Measurements from ENCODE around the gene TNFRSF1B.

The TNFRSF1B gene

DNA sequence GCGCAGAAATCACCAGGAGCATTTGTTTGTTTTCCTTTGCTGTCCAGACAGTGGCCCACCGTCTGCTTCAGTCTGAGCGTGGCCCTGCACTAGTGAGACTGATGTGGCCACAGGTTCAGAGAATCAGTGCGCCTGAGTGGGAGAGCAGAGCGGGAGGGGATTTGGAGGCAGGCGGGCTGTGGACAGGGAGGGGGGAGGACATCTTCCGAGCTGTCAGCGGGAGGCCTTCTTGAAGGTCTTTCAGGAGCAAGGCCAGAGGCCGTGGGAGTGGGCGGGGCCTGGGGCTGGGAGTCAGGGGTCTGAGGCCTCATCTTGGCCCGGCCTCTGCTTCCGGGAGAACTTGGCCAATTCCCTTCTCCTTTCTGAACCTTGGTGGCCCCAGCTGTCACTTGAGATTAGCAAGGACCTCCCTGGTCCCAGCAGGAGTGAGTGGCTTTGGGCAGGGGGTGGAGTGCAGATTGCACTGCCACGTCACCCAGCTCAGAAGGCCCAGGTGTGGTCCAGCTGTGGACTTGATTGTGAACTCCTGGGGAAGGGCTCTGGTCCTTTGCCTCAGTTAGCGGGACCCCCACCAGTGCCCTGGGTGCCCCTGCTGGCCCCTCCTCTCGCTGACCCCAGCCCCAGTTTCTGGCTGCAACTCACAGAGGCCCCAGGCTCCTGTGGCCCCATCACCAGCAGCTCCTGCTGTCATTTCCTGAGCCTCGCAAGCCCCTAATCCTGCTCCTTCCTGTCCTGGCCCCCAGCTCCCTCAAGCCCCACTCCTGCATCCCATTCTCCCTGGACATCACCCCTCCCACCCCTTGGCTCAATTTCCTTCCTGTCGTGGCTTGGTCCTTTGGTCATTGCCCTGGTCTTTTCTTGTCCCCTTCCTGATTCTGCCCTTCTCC, 8.4 kb downstream of the TNFRSF1B start:
- TF ChIP-seq EZH2 (IDR thresholded peaks at IDR 0.05) (no peak), POLR2AphosphoS5 (IDR thresholded peaks at IDR 0.05; ENCODE audit: borderline replicate concordance, low read depth, low read length) (no peak), FOXP2 (optimal IDR thresholded peaks at IDR 0.05; ENCODE audit: control extremely low read depth, extremely low read length, insufficient read depth) (no peak)
- H3K9me3 ChIP-seq (ENCODE audit: low read depth, low read length), result no peaks in the 10 kb centered on the region
- no peaks in the 10 kb centered on the region for H3K36me3 ChIP-seq (ENCODE audit: insufficient read depth, low read length)
- no peak overlapping the region for H3K9ac ChIP-seq (ENCODE audit: insufficient read length)
- DNase-seq (ENCODE audit: low read depth, low spot score), result no peak
- no peak overlapping the region for H3K4me3 ChIP-seq
- H3K27ac ChIP-seq, result no peak overlapping the region

DNA sequence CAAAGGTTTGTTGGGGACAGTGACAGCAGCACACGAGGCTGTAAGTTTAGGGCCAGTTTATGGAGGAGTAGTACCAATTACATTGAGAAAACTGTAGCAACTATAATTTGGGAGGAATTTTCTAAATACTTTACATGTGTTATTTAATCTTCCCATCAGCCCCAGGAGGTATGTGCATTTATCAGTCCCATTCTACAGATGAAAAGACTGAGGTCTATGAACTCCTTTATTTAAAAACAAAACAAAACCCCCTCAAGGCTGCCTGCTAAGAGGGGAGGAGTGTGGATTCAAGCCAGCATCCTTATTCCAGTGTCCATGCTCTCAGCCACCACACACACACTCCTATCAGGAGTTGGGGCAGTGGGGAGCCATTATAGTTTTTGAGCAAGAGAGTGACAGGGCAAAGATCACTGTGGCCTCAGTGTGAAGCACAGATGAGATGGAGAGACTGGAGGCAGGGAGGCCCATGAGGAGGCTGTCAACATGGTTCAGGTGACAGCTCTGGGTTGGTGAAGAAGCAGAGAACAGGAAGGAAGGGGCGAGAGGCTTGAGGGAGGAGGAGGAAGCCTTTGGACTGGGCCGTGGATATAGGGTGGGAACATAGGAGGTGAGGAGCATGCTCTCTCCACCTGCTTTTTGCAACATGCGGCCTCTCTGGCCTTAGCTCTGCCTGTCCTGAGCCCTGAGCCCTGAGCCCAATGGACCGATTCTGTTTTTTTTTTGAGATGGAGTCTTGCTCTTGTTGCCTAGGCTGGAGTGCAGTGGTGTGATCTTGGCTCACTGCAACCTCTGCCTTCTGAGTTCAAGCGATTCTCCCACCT, 9.7 kb downstream of the TNFRSF1B start:
- H3K4me3 ChIP-seq, result no peak overlapping the region
- TF ChIP-seq EZH2 (IDR thresholded peaks at IDR 0.05) (no peak), FOXP2 (optimal IDR thresholded peaks at IDR 0.05; ENCODE audit: control extremely low read depth, extremely low read length, insufficient read depth) (no peak), POLR2AphosphoS5 (IDR thresholded peaks at IDR 0.05; ENCODE audit: borderline replicate concordance, low read depth, low read length) (no peak)
- no peaks in the 10 kb centered on the region for H3K9me3 ChIP-seq (ENCODE audit: low read depth, low read length)
- DNase-seq (ENCODE audit: low read depth, low spot score), result no peak
- H3K36me3 ChIP-seq (ENCODE audit: insufficient read depth, low read length), result no peaks in the 10 kb centered on the region
- no peak overlapping the region for H3K27ac ChIP-seq
- no peak overlapping the region for H3K9ac ChIP-seq (ENCODE audit: insufficient read length)

DNA sequence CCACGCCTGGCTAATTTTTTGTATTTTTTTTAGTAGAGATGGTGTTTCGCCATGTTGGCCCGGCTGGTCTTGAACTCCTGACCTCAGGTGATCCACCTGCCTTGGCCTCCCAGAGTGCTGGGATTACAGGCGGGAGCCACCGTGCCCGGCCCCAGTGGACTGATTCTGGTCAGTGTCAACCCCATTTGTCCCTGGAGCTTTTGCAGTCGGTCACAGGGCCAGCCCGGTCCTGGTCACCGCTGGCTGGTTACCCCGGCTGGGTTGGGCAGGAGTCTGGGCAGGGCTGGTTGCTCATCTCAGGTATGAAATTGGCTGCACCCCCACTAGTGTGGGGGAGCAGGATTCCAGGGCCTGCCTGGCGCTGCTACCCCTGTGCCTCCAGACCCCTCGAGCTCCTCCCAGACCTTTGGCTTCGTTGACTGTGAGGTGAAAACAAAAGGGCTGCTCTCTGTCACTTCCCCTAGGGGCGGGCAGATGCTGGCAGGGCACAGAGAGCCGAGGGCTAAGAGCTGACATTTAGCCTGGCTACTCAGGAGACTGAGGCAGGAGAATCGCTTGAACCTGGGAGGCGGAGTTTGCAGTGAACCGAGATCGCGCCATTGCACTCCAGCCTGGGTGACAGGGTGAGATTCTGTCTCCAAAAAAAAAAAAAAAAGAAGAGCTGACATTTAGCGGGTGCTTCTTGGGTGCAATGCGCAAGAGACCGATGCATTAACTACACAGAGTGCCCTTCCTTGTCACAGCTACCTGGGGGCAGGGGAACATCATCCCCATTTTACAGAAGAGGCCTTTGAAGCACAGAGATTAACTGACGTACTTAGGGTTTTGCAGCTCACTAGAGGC, 10.6 kb downstream of the TNFRSF1B start:
- Histone ChIP-seq H3K27ac (no peak overlapping the region), H3K9me3 (ENCODE audit: low read depth, low read length) (no peaks in the 10 kb centered on the region), H3K4me3 (no peak overlapping the region)

DNA sequence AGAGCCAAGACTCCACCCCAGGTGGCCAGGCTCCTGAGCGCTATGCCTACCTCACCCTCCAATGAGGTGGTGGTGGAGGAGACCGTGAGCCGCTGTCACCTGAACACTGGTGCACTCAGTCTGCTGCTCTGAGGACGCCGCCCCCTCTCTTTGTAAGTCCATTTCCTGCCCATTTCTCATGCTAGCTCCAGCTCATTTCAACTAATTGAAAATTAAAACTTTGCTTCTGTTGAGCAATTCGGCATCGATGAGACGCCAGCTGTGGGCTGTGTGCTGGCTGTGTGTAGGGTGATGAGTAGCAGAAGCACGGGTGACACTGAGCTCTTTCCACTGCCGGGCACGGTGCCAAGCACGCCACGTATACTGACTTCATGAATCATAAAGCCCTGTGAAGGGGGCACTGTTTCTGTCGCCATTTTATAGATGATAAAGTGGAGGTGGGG, 11.2 kb downstream of the TNFRSF1B start:
- Histone ChIP-seq H3K36me3 (ENCODE audit: insufficient read depth, low read length) (no peaks in the 10 kb centered on the region), H3K4me3 (no peak overlapping the region), H3K9me3 (ENCODE audit: low read depth, low read length) (no peaks in the 10 kb centered on the region), H3K27ac (no peak overlapping the region), H3K9ac (ENCODE audit: insufficient read length) (no peak overlapping the region)
- TF ChIP-seq EZH2 (IDR thresholded peaks at IDR 0.05), result no peak
- no peak for TF ChIP-seq FOXP2 (optimal IDR thresholded peaks at IDR 0.05; ENCODE audit: control extremely low read depth, extremely low read length, insufficient read depth)
- no peak for TF ChIP-seq POLR2AphosphoS5 (IDR thresholded peaks at IDR 0.05; ENCODE audit: borderline replicate concordance, low read depth, low read length)
- DNase-seq (ENCODE audit: low read depth, low spot score), result no peak

More for the DNA sequence above, 10.6 kb downstream of the TNFRSF1B start:
- DNase-seq (ENCODE audit: low read depth, low spot score), result no peak
- Histone ChIP-seq H3K9ac (ENCODE audit: insufficient read length) (no peak overlapping the region), H3K36me3 (ENCODE audit: insufficient read depth, low read length) (no peaks in the 10 kb centered on the region)
- TF ChIP-seq EZH2 (IDR thresholded peaks at IDR 0.05), result no peak
- TF ChIP-seq FOXP2 (optimal IDR thresholded peaks at IDR 0.05; ENCODE audit: control extremely low read depth, extremely low read length, insufficient read depth), result no peak
- no peak for TF ChIP-seq POLR2AphosphoS5 (IDR thresholded peaks at IDR 0.05; ENCODE audit: borderline replicate concordance, low read depth, low read length)

DNA sequence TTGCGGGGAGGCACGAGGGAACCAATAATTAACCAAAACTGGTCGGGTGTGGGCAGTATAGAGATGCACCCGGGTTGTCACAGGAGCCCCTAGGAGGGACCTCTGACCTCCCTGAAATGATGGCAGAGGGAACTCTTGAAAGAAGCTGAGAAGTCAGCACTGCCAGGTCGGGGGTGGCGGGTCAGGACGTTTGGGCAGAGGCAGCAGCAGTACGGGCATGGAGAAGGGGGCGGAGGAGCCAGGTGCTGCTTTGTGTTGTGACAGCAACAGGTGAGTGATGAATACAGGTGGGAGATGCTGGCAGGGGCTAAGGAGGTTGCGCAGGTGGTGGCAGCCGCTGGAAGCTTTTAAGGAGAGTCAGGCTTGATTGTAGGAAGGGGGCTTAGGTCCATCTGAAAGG, 11.7 kb downstream of the TNFRSF1B start:
- Histone ChIP-seq H3K9me3 (ENCODE audit: low read depth, low read length) (no peaks in the 10 kb centered on the region), H3K27ac (no peak overlapping the region), H3K9ac (ENCODE audit: insufficient read length) (no peak overlapping the region), H3K4me3 (no peak overlapping the region), H3K36me3 (ENCODE audit: insufficient read depth, low read length) (no peaks in the 10 kb centered on the region)
- TF ChIP-seq EZH2 (IDR thresholded peaks at IDR 0.05) (no peak), FOXP2 (optimal IDR thresholded peaks at IDR 0.05; ENCODE audit: control extremely low read depth, extremely low read length, insufficient read depth) (no peak), POLR2AphosphoS5 (IDR thresholded peaks at IDR 0.05; ENCODE audit: borderline replicate concordance, low read depth, low read length) (no peak)
- no peak for DNase-seq (ENCODE audit: low read depth, low spot score)

DNA sequence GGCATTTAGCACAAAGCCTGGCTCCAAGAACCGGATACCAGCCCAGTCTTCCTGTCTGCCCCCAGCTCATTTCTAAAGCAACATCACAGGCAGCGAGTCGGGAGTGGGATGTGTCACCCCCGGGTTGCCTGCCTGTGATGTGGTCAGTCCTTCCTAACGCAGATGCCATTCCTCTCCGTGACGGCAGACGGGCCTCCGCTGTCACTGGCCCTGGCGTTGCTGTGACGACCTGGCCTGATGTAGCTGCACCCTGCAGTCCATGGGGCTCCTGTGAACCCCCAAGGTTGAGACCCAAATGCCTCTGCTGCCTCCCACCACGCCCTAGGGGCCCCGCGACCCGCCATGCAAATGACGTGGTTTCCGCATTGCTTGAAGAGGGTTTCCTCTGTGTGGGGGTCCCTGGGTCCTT, 12.3 kb downstream of the TNFRSF1B start:
- no peak for DNase-seq (ENCODE audit: low read depth, low spot score)
- H3K9ac ChIP-seq (ENCODE audit: insufficient read length), result no peak overlapping the region
- H3K36me3 ChIP-seq (ENCODE audit: insufficient read depth, low read length), result no peaks in the 10 kb centered on the region
- TF ChIP-seq EZH2 (IDR thresholded peaks at IDR 0.05) (no peak), FOXP2 (optimal IDR thresholded peaks at IDR 0.05; ENCODE audit: control extremely low read depth, extremely low read length, insufficient read depth) (no peak), POLR2AphosphoS5 (IDR thresholded peaks at IDR 0.05; ENCODE audit: borderline replicate concordance, low read depth, low read length) (no peak)
- H3K4me3 ChIP-seq, result no peak overlapping the region
- no peaks in the 10 kb centered on the region for H3K9me3 ChIP-seq (ENCODE audit: low read depth, low read length)
- H3K27ac ChIP-seq, result no peak overlapping the region

DNA sequence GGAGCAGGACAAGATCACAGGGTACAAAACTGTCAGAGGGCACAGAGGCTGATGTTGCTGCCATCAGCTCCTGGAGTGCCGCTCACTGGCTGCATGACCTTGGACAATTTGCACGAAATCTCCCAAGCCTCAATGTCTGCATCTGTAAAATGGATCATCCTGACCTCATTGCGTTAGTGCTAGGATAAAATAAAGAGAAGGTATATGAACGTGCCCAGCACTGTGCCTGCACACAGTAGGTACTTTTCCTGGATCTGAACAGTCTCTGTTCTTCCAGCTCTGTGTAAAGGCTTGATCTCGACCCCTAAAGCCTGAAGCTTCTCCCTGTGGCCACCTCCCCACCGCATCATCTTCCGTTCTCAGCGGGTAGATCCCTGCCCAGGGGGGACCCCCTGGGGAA, 12.9 kb downstream of the TNFRSF1B start:
- Histone ChIP-seq H3K36me3 (ENCODE audit: insufficient read depth, low read length) (no peaks in the 10 kb centered on the region), H3K9me3 (ENCODE audit: low read depth, low read length) (no peaks in the 10 kb centered on the region), H3K27ac (no peak overlapping the region), H3K4me3 (no peak overlapping the region), H3K9ac (ENCODE audit: insufficient read length) (no peak overlapping the region)
- TF ChIP-seq EZH2 (IDR thresholded peaks at IDR 0.05) (no peak), FOXP2 (optimal IDR thresholded peaks at IDR 0.05; ENCODE audit: control extremely low read depth, extremely low read length, insufficient read depth) (no peak), POLR2AphosphoS5 (IDR thresholded peaks at IDR 0.05; ENCODE audit: borderline replicate concordance, low read depth, low read length) (no peak)
- DNase-seq (ENCODE audit: low read depth, low spot score), result no peak
